IMR-90 (cell line): Measurements from ENCODE around the gene ELOVL2. TPM values are rescaled to one million over a fixed set of nuclear protein-coding genes. Genes with fewer than 3 reads are reported as not detected.
A peak's percentile ranks its signal among the peaks of the same experiment; 100 is the strongest.

Source experiments
- ATAC-seq: fragments of 200-7000 bp; cut with Tn5 transposase; 2 replicates; pipeline ENCODE4 v1.9.1; 2020; ENCODE audit warnings: low read depth, mild to moderate bottlenecking, moderate library complexity
- BruUV-seq: library from RNA; stranded (reverse); fragments of 400-500 nt; replicated peaks from 2 replicates; lab custom pipeline; 2021; lab: Mats Ljungman, UMichigan
- CTCF ChIA-PET: fragments of 300-600 bp; formaldehyde crosslinking; extraction: SDS; loops from one replicate; lab custom pipeline; 2021; ENCODE audit warnings: antibody characterized with exemption; lab: Yijun Ruan, JAX
- POLR2A ChIA-PET: fragments of 300-600 bp; sonication (Branson Sonifier 250); formaldehyde crosslinking; loops from one replicate; lab custom pipeline; 2022; ENCODE audit warnings: antibody characterized with exemption; ENCODE audit not compliant: unreplicated experiment; lab: Charles Lee
- DNase-seq: peaks from one replicate; pipeline ENCODE4 v3.0.0; 2013
- H2AFZ ChIP-seq: replicated peaks from 2 replicates; pipeline ENCODE3; 2013; ENCODE audit warnings: low read length, mild to moderate bottlenecking; ENCODE audit not compliant: poor library complexity
- H2AK5ac ChIP-seq: 2 replicates; pipeline ENCODE4 v1.6.1; 2013; ENCODE audit warnings: low read depth, low read length, inconsistent platforms
- H2AK9ac ChIP-seq: replicated peaks from 2 replicates; pipeline ENCODE3; 2013; ENCODE audit warnings: mild to moderate bottlenecking, low read depth, low read length, moderate library complexity; ENCODE audit not compliant: poor library complexity
- H2BK120ac ChIP-seq: 2 replicates; pipeline ENCODE4 v1.6.1; 2013; ENCODE audit warnings: low read depth, low read length, inconsistent platforms
- H2BK15ac ChIP-seq: 3 replicates; pipeline ENCODE4 v1.6.1; 2013; ENCODE audit warnings: low read depth, low read length, inconsistent platforms
- H2BK20ac ChIP-seq: 2 replicates; pipeline ENCODE4 v1.6.1; 2013; ENCODE audit warnings: low read depth, mild to moderate bottlenecking, inconsistent platforms, low read length, moderate library complexity
- H2BK5ac ChIP-seq: 2 replicates; pipeline ENCODE4 v1.6.1; 2013; ENCODE audit warnings: mild to moderate bottlenecking, low read depth, low read length, inconsistent platforms; ENCODE audit not compliant: poor library complexity, severe bottlenecking
- H3K14ac ChIP-seq: replicated peaks from 2 replicates; pipeline ENCODE4 v1.6.1; 2013; ENCODE audit warnings: low read depth, low read length, inconsistent platforms
- H3K18ac ChIP-seq: 2 replicates; pipeline ENCODE4 v1.6.1; 2013; ENCODE audit warnings: low read depth, low read length, control low read depth
- H3K23ac ChIP-seq: 2 replicates; pipeline ENCODE4 v1.6.1; 2013; ENCODE audit warnings: low read depth, low read length, inconsistent platforms
- H3K27ac ChIP-seq: 2 replicates; pipeline ENCODE4 v1.5.1; 2013; ENCODE audit warnings: mild to moderate bottlenecking, control low read depth, low read length; ENCODE audit not compliant: insufficient read depth
- H3K27me3 ChIP-seq: 2 replicates; pipeline ENCODE4 v1.6.1; 2013; ENCODE audit warnings: low read length; ENCODE audit not compliant: control insufficient read depth, insufficient read depth
- H3K36me3 ChIP-seq: 2 replicates; pipeline ENCODE4 v1.6.1; 2013; ENCODE audit warnings: low read length, mixed read lengths; ENCODE audit not compliant: control insufficient read depth, insufficient read depth
- H3K4ac ChIP-seq: 2 replicates; pipeline ENCODE4 v1.6.1; 2013; ENCODE audit warnings: low read depth, low read length, inconsistent platforms
- H3K4me1 ChIP-seq: 2 replicates; pipeline ENCODE4 v1.6.1; 2013; ENCODE audit warnings: low read length, mixed read lengths; ENCODE audit not compliant: control insufficient read depth, insufficient read depth
- H3K4me2 ChIP-seq: 2 replicates; pipeline ENCODE4 v1.6.1; 2013; ENCODE audit warnings: low read depth, mild to moderate bottlenecking, control low read depth, low read length, moderate library complexity
- H3K4me3 ChIP-seq: 2 replicates; pipeline ENCODE4 v1.5.1; 2013; ENCODE audit warnings: low read depth, mild to moderate bottlenecking, control low read depth, low read length, moderate library complexity; ENCODE audit not compliant: insufficient read depth
- H3K56ac ChIP-seq: 2 replicates; pipeline ENCODE4 v1.6.1; 2013; ENCODE audit warnings: low read length, inconsistent platforms; ENCODE audit not compliant: insufficient read depth; ENCODE audit errors: extremely low read depth
- H3K79me1 ChIP-seq, 2 experiments: 2 replicates each; pipeline ENCODE4 v1.6.1; 2013; ENCODE audit warnings: low read length in 2 of 2, inconsistent platforms in 1 of 2, low read depth in 1 of 2
- H3K9ac ChIP-seq: 2 replicates; pipeline ENCODE4 v1.6.1; 2013; ENCODE audit warnings: low read depth, low read length, control low read depth
- H3K9me1 ChIP-seq: 2 replicates; pipeline ENCODE4 v1.6.1; 2013; ENCODE audit warnings: low read length, inconsistent platforms; ENCODE audit not compliant: insufficient read depth
- H3K9me3 ChIP-seq: 2 replicates; pipeline ENCODE4 v1.6.1; 2013; ENCODE audit warnings: low read length; ENCODE audit not compliant: control insufficient read depth, insufficient read depth
- H4K20me1 ChIP-seq: 2 replicates; pipeline ENCODE4 v1.6.1; 2013; ENCODE audit warnings: low read length, inconsistent platforms; ENCODE audit not compliant: insufficient read depth
- H4K5ac ChIP-seq: 2 replicates; pipeline ENCODE4 v1.6.1; 2013; ENCODE audit warnings: mild to moderate bottlenecking, low read depth, low read length, control low read depth
- H4K8ac ChIP-seq, 2 experiments: 2 replicates each; pipeline ENCODE4 v1.6.1; 2013; ENCODE audit warnings: low read depth in 2 of 2, low read length in 2 of 2, control low read depth in 1 of 2, inconsistent platforms in 1 of 2
- H4K91ac ChIP-seq: 2 replicates; pipeline ENCODE4 v1.6.1; 2013; ENCODE audit warnings: low read depth, low read length, inconsistent platforms; ENCODE audit not compliant: insufficient read depth
- FOS ChIP-seq: fragments of 150-350 bp; IDR thresholded peaks from 2 replicates; pipeline ENCODE4 v1.6.1; 2016; ENCODE audit warnings: low read depth, low read length
- MAFK ChIP-seq: IDR thresholded peaks from 2 replicates; pipeline ENCODE4 v1.6.1; 2012; ENCODE audit warnings: low read depth, low read length, improper control_type of control experiment
- RFX5 ChIP-seq: IDR thresholded peaks from 2 replicates; pipeline ENCODE4 v1.8.0; 2012; ENCODE audit warnings: low read depth, mild to moderate bottlenecking, low read length, moderate library complexity
- WGBS, 2 experiments: methylation state at CpG; one replicate each; pipeline versions ENCODE4 v1.1.5 to v1.1.7; 2013; ENCODE audit warnings: missing lambda C conversion rate in 2 of 2; ENCODE audit not compliant: insufficient read length in 1 of 2; ENCODE audit errors: extremely low coverage in 2 of 2; 5-methylcytosine and 5-hydroxymethylcytosine counted together
- dilution Hi-C: fragments of 300-500 bp; cut with HindIII; formaldehyde crosslinking; loops from one replicate; pipeline ENCODE4 v1.14.3; 2018; ENCODE audit warnings: low sequenced_read_pairs; ENCODE audit not compliant: unreplicated experiment
- in situ Hi-C: fragments of 300-500 bp; cut with MboI; formaldehyde crosslinking; loops from 3 replicates; pipeline ENCODE4 v1.14.3; 2019; ENCODE audit warnings: low sequenced_read_pairs, inconsistent platforms, mixed read lengths
- intact Hi-C: fragments of 100-400 bp; cut with micrococcal nuclease; formaldehyde crosslinking; loops from 2 replicates; pipeline ENCODE4 v1.10.0; 2022
- polyA plus RNA-seq, 3 experiments: library from polyadenylated mRNA; depleted of rRNA; stranded (reverse); fragments of >200 nt; gene quantifications; 2 replicates each; pipeline ENCODE4 v1.2.3, GENCODE V29; 2012; ENCODE audit warnings: low replicate concordance in 1 of 3
- total RNA-seq: library from RNA; depleted of rRNA; stranded (reverse); fragments of >200 nt; gene quantifications from 2 replicates; pipeline ENCODE4 v1.2.3, GENCODE V29; 2012

Gene ELOVL2
- total and polyA plus RNA-seq, 2 of the 4 experiments (the other 2 are of a cell fraction) = 6.3 to 7.9 TPM

DNA sequence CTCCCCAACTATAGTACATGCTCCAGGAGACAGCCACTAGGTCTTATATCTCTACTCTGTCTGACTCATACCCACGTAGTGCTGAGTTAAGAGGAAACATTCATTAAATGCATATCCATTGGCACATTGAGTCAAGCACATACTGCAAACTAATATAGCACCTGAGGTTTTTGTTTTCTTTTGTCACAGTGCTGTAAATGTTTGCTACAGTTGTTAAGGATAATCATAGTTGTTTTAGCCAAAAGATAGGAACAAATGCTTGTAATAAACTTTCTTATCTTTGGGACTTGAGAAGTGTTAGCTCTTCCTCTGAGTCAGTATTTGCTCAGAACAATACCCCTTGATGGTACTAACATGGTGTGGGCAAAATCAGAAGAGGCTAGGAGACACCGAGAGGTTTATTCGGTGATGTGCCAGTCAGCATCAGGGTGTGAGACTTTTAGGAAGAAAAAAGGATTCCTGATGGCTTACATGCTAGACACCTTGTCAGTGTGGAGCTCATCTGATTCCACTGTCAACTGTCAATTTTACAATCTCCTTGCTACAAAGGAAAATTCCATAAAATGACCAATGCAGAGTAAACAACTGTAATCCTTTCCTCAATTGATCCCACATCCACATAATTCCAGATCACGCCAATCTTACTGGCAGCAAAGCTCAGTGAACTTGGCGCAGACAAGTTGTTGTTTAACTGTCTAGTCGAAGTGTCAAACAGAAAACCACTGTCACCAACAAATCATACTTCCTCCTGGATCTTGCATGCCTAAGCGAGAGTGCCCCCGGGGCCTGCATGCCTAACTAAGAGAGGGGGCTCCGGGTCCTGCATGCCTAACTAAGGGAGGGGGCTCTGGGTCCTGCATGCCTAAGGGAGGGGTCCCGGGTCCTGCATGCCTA lies 36.1 kb downstream of the ELOVL2 start:
- H3K18ac ChIP-seq = peak overlapping the region; percentile 56
- no peak overlapping the region for H2AFZ ChIP-seq
- no peak overlapping the region; the same call in 1 of the 2 replicates for H3K4me2 ChIP-seq
- H3K9me1 ChIP-seq = peaks cover 13% of the 10 kb centered on the region
- H3K4me1 ChIP-seq = peaks cover 24% of the 10 kb centered on the region
- no peaks in the 10 kb centered on the region for H3K9me3 ChIP-seq
- H4K8ac ChIP-seq = peak overlapping the region in 1 of 2 experiments; percentile 23; a peak in 1 of 4 replicates
- no peak overlapping the region for H3K56ac ChIP-seq
- no peaks in the 10 kb centered on the region for H3K36me3 ChIP-seq
- no peaks in the 10 kb centered on the region for H4K20me1 ChIP-seq
- no peak overlapping the region for H3K4me3 ChIP-seq
- peak; percentile 80 for DNase-seq
- BruUV-seq = no TSS peak
- no peaks in the 10 kb centered on the region for H3K79me1 ChIP-seq
- H3K27me3 ChIP-seq = no peaks in the 10 kb centered on the region
- 0 out of 2 replicates have a peak overlapping the region, but pooled peaks have one; percentile 17 for H3K14ac ChIP-seq
- no peak overlapping the region for H3K9ac ChIP-seq
- peak overlapping the region; percentile 36 for H3K4ac ChIP-seq
- intact Hi-C loops = loop anchor here (1.0 to 5.0 kb wide), 2 partner anchors 34 to 496 kb away; partner anchors contain the start of gene ELOVL2
- peak overlapping the region; percentile 48 for H4K5ac ChIP-seq
- peak overlapping the region; percentile 15; the same call in 1 of the 2 replicates for H4K91ac ChIP-seq
- in situ Hi-C loops = no loop called here
- peak overlapping the region; percentile 45 for H2BK120ac ChIP-seq
- 0 out of 3 replicates have a peak overlapping the region, but pooled peaks have one; percentile 8 for H2BK15ac ChIP-seq
- 100% methylated on average over 2 of the region's 10 CpGs; no CpG with 5 or more reads in 1 of the 2 experiments for WGBS, 2 experiments
- H2BK20ac ChIP-seq = peak overlapping the region; percentile 37; the same call in 1 of the 2 replicates
- H2BK5ac ChIP-seq = peak overlapping the region; percentile 6
- dilution Hi-C loops = no loop called here
- H3K27ac ChIP-seq = peak overlapping the region; percentile 89; the same call in 1 of the 2 replicates
- no peak overlapping the region for H2AK9ac ChIP-seq
- ChIA-PET CTCF (interaction anchor here (0.5 to 1.4 kb wide), 5 partner anchors 16 to 588 kb away, joined by 3 read pairs; no protein-coding TSS in a partner anchor), POLR2A (no interaction called here)
- H2AK5ac ChIP-seq = peak overlapping the region; percentile 37; the same call in 1 of the 2 replicates
- H3K23ac ChIP-seq = peak overlapping the region; percentile 9; the same call in 1 of the 2 replicates
- peak; percentile 33; the same call in 1 of the 2 replicates for ATAC-seq
- TF ChIP-seq RFX5 (no peak), MAFK (peak; percentile 23; the same call in 1 of the 2 replicates), FOS (0 out of 2 replicates have a peak, but pooled peaks have one; percentile 18)
